HepG2 (cell line): ENCODE measurements around the gene APRT. TPM values are rescaled to one million over a fixed set of nuclear protein-coding genes. Genes with fewer than 3 reads are reported as not detected.
A peak's percentile ranks its signal among the peaks of the same experiment; 100 is the strongest.

Source experiments
- FOXK2 ChIP-seq: fragments of 450-650 bp; IDR thresholded peaks from 2 replicates; pipeline ENCODE4 v1.6.1; 2016
- HNRNPL ChIP-seq: fragments of 200-400 bp; formaldehyde crosslinking; IDR thresholded peaks from 2 replicates; pipeline ENCODE4 v1.6.1; 2017; ENCODE audit warnings: mild to moderate bottlenecking, low read depth, low read length
- IKZF4 ChIP-seq: sonication (generic); formaldehyde crosslinking; IDR thresholded peaks from 2 replicates; pipeline ENCODE4 v1.5.1; 2020; ENCODE audit warnings: borderline replicate concordance, mild to moderate bottlenecking, low read depth, missing genetic modification reagents; ENCODE audit errors: not compliant biosample characterization
- KAT2B ChIP-seq: fragments of 150-350 bp; IDR thresholded peaks from 2 replicates; pipeline ENCODE4 v1.6.1; 2014; ENCODE audit warnings: low read depth, low read length, borderline replicate concordance
- KDM1A ChIP-seq: IDR thresholded peaks from 2 replicates; pipeline ENCODE4 v1.6.1; 2016; ENCODE audit warnings: missing compliant biosample characterization
- KDM5B ChIP-seq: sonication (generic); formaldehyde crosslinking; IDR thresholded peaks from 2 replicates; pipeline ENCODE4 v1.4.0; 2020; ENCODE audit warnings: missing genetic modification reagents, mild to moderate bottlenecking, borderline replicate concordance
- MAZ ChIP-seq, 2 experiments: sonication (generic) in 1 of 2; formaldehyde crosslinking in 1 of 2; IDR thresholded peaks; 2 replicates each; pipeline versions ENCODE4 v1.5.0 to v1.6.1; 2012 to 2020; ENCODE audit warnings: low read depth in 2 of 2, mild to moderate bottlenecking in 2 of 2, borderline replicate concordance in 1 of 2, improper control_type of control experiment in 1 of 2, low read length in 1 of 2, missing genetic modification reagents in 1 of 2, moderate library complexity in 1 of 2
- PTBP1 ChIP-seq: fragments of 200-400 bp; formaldehyde crosslinking; IDR thresholded peaks from 2 replicates; pipeline ENCODE4 v1.6.1; 2018; ENCODE audit warnings: low read length, low read depth; ENCODE audit not compliant: poor library complexity, severe bottlenecking
- TEAD3 ChIP-seq: optimal IDR thresholded peaks from 2 replicates; pipeline ENCODE3; 2016; ENCODE audit warnings: borderline replicate concordance
- ZNF350 ChIP-seq: sonication (generic); formaldehyde crosslinking; IDR thresholded peaks from 2 replicates; pipeline ENCODE4 v1.4.0; 2020; ENCODE audit warnings: mild to moderate bottlenecking, low read depth, missing genetic modification reagents, borderline replicate concordance
- ZNF781 ChIP-seq: sonication (generic); formaldehyde crosslinking; IDR thresholded peaks from 2 replicates; pipeline ENCODE4 v1.5.1; 2020; ENCODE audit warnings: borderline replicate concordance, mild to moderate bottlenecking, missing genetic modification reagents; ENCODE audit errors: not compliant biosample characterization
- ZSCAN25 ChIP-seq: sonication (generic); formaldehyde crosslinking; IDR thresholded peaks from 2 replicates; pipeline ENCODE4 v1.8.0; 2022; ENCODE audit warnings: mild to moderate bottlenecking, missing genetic modification reagents
- polyA plus RNA-seq, 8 experiments: library from polyadenylated mRNA; depleted of rRNA in 3 of 8; stranded (reverse) in 7 of 8; unstranded in 1 of 8; fragments of >200 nt; fragmentation: Illumina TruSeq in 4 of 8; extraction: Trizol in 4 of 8; gene quantifications; 2 replicates each; pipeline versions ENCODE4 v1.2.1 to v1.2.3, GENCODE V29; 2011 to 2016; ENCODE audit warnings: low read depth in 4 of 8, missing spikeins in 1 of 8, mixed read lengths in 1 of 8; ENCODE audit not compliant: insufficient read depth in 1 of 8
- total RNA-seq, 5 experiments: library from RNA; depleted of rRNA; stranded (reverse); fragments of >200 nt; fragmentation: Illumina TruSeq; extraction: Trizol; gene quantifications; 2 replicates each; pipeline ENCODE4 v1.2.3, GENCODE V29; 2016; ENCODE audit warnings: low read depth in 1 of 5
- TF ChIP-seq, protein P1 (sequence below): sonication (generic); formaldehyde crosslinking; IDR thresholded peaks from one replicate; pipeline ENCODE4 v1.5.1; 2020; ENCODE audit warnings: mild to moderate bottlenecking, missing genetic modification reagents; ENCODE audit errors: not compliant biosample characterization
- TF ChIP-seq, protein P2 (sequence below): sonication (generic); formaldehyde crosslinking; IDR thresholded peaks from 2 replicates; pipeline ENCODE4 v1.4.0; 2020; ENCODE audit warnings: mild to moderate bottlenecking, missing genetic modification reagents, borderline replicate concordance

APRT gene
- total and polyA plus RNA-seq, 2 of the 13 experiments (the other 11 are each of a cell fraction or from before 2014, with no cell fraction given): 155 to 242 TPM

- TF ChIP-seq, protein P1, sequence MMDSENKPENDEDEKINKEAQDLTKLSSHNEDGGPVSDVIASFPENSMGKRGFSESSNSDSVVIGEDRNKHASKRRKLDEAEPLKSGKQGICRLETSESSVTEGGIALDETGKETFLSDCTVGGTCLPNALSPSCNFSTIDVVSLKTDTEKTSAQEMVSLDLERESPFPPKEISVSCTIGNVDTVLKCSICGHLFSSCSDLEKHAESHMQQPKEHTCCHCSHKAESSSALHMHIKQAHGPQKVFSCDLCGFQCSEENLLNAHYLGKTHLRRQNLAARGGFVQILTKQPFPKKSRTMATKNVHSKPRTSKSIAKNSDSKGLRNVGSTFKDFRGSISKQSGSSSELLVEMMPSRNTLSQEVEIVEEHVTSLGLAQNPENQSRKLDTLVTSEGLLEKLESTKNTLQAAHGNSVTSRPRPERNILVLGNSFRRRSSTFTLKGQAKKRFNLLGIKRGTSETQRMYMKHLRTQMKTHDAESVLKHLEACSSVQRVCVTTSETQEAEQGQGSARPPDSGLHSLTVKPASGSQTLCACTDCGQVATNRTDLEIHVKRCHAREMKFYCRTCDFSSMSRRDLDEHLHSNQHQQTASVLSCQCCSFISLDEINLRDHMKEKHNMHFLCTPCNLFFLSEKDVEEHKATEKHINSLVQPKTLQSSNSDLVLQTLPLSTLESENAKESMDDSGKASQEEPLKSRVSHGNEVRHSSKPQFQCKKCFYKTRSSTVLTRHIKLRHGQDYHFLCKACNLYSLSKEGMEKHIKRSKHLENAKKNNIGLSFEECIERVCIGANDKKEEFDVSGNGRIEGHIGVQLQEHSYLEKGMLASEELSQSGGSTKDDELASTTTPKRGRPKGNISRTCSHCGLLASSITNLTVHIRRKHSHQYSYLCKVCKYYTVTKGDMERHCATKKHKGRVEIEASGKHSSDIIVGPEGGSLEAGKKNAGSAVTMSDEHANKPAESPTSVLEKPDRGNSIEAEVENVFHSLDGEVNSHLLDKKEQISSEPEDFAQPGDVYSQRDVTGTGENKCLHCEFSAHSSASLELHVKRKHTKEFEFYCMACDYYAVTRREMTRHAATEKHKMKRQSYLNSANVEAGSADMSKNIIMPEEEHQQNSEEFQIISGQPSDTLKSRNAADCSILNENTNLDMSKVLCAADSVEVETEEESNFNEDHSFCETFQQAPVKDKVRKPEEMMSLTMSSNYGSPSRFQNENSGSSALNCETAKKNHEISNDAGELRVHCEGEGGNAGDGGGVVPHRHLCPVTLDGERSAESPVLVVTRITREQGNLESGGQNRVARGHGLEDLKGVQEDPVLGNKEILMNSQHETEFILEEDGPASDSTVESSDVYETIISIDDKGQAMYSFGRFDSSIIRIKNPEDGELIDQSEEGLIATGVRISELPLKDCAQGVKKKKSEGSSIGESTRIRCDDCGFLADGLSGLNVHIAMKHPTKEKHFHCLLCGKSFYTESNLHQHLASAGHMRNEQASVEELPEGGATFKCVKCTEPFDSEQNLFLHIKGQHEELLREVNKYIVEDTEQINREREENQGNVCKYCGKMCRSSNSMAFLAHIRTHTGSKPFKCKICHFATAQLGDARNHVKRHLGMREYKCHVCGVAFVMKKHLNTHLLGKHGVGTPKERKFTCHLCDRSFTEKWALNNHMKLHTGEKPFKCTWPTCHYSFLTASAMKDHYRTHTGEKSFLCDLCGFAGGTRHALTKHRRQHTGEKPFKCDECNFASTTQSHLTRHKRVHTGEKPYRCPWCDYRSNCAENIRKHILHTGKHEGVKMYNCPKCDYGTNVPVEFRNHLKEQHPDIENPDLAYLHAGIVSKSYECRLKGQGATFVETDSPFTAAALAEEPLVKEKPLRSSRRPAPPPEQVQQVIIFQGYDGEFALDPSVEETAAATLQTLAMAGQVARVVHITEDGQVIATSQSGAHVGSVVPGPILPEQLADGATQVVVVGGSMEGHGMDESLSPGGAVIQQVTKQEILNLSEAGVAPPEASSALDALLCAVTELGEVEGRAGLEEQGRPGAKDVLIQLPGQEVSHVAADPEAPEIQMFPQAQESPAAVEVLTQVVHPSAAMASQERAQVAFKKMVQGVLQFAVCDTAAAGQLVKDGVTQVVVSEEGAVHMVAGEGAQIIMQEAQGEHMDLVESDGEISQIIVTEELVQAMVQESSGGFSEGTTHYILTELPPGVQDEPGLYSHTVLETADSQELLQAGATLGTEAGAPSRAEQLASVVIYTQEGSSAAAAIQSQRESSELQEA (CRISPR knock-in tag): no peak
- TF ChIP-seq IKZF4 (CRISPR knock-in tag) (no peak), TEAD3 (CRISPR knock-in tag) (peak; percentile 48), KDM5B (peak; percentile 21; the same call in 1 of the 2 replicates), PTBP1 (no peak), KDM1A (no peak), ZSCAN25 (CRISPR knock-in tag) (0 out of 2 replicates have a peak, but pooled peaks have one; percentile 33), HNRNPL (0 out of 2 replicates have a peak, but pooled peaks have one; percentile 48), KAT2B (no peak), FOXK2 (no peak), MAZ (IDR thresholded peaks at IDR 0.05; ENCODE audit: borderline replicate concordance, low read depth, low read length) (0 out of 2 replicates have a peak, but pooled peaks have one; percentile 26), MAZ (CRISPR knock-in tag; IDR thresholded peaks at IDR 0.05; ENCODE audit: low read depth) (no peak), ZNF350 (peak; percentile 79), ZNF781 (CRISPR knock-in tag) (peak; percentile 39)
- TF ChIP-seq, protein P2, sequence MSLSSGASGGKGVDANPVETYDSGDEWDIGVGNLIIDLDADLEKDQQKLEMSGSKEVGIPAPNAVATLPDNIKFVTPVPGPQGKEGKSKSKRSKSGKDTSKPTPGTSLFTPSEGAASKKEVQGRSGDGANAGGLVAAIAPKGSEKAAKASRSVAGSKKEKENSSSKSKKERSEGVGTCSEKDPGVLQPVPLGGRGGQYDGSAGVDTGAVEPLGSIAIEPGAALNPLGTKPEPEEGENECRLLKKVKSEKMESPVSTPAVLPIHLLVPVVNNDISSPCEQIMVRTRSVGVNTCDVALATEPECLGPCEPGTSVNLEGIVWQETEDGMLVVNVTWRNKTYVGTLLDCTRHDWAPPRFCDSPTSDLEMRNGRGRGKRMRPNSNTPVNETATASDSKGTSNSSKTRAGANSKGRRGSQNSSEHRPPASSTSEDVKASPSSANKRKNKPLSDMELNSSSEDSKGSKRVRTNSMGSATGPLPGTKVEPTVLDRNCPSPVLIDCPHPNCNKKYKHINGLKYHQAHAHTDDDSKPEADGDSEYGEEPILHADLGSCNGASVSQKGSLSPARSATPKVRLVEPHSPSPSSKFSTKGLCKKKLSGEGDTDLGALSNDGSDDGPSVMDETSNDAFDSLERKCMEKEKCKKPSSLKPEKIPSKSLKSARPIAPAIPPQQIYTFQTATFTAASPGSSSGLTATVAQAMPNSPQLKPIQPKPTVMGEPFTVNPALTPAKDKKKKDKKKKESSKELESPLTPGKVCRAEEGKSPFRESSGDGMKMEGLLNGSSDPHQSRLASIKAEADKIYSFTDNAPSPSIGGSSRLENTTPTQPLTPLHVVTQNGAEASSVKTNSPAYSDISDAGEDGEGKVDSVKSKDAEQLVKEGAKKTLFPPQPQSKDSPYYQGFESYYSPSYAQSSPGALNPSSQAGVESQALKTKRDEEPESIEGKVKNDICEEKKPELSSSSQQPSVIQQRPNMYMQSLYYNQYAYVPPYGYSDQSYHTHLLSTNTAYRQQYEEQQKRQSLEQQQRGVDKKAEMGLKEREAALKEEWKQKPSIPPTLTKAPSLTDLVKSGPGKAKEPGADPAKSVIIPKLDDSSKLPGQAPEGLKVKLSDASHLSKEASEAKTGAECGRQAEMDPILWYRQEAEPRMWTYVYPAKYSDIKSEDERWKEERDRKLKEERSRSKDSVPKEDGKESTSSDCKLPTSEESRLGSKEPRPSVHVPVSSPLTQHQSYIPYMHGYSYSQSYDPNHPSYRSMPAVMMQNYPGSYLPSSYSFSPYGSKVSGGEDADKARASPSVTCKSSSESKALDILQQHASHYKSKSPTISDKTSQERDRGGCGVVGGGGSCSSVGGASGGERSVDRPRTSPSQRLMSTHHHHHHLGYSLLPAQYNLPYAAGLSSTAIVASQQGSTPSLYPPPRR (CRISPR knock-in tag): 0 out of 2 replicates have a peak, but pooled peaks have one; percentile 29
These were observed 27.4 kb upstream of the APRT start (continued) for GRCh38 chr16:88839026-88839529.
